Hematopoietic multipotent progenitor cell treated with erythropoietin and hydrocortisone succinate and interleukin-3 and kit ligand, for 15 days (in vitro differentiated cells): ENCODE results near the gene DGKG.

ENCODE experiments used
- DNase-seq: peaks from one replicate; pipeline ENCODE4 v3.0.0-alpha.2; 2015; ENCODE audit warnings: low spot score

DGKG gene

DNA sequence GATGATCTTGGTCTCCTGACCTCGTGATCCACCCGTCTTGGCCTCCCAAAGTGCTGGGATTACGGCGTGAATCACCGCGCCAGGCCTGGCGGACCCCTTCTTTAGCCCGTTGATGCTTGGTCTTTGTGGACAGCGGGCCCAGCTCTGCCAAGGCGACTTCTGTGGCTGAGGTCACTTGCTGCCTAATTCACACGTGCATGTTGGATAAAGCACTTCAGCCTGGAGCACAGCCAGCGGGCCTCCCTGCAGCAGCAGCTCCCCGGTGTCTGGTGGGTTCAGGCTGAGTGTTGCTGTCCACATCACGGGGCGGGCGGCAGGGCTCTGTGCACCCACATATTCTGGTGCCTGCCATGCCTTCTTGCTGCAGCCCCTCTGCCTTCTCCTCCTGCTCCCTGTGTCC is 88.4 kb downstream of the DGKG start:
- no peak for DNase-seq

DNA sequence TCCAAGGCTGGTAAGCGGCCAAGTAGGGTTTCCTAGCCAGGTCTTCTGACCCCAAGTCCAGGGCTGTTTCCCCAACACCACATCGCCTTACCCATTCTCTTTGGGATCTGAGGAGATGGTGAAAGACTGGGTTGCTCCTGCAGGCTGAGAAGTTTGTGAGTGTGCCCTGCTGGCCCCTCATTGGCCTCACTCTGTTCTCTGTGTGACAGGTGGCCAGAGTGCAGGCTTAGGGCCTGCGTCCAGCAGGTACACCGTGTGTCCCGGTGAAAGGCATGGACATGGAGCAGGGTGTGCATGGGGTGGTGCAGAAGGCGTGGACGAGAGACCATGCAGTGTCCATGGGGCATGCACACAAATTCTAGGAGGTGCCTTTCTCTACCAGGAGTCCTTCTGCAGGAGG is 91.3 kb downstream of the DGKG start:
- DNase-seq, result no peak

DNA sequence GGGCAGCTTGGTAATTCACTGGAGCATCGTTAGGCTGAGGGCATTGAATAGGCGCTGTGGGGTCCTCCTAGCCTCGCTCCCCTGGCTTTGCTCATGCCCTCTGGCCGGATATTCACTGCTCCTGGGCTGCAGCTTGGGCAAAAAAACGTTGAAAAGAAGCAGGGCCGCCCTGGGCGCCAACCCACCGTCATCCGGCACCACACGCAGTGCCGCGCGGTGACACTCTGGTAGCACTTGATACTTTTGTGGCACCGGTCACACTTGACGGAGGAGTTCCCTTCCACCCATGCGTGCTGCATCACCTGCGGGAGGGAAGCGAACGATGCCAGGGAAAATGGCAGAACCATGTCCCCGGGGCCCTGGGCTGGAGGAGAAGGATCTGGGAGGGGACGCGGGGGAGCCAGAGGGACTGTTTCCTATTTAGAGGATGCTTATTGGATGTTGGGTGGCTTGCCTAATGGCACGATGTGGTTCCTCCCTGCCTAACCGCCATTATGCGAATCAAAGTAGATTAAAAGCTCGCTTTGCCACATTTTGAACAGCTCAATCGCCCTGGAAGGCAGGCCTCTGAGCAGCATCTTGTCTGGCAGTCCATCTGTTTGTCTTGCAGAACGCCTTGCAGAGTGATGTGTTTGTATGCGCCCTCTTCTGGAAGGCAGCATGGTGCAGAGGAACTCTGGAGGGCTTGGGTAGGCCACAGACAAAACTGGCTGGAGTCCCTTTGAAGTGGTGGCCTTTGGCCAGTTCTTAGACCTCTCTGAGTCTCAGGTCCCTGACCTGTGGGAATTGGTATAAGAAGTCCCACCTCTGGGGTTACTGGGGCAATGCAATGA is 93.2 kb downstream of the DGKG start:
- no peak for DNase-seq

DNA sequence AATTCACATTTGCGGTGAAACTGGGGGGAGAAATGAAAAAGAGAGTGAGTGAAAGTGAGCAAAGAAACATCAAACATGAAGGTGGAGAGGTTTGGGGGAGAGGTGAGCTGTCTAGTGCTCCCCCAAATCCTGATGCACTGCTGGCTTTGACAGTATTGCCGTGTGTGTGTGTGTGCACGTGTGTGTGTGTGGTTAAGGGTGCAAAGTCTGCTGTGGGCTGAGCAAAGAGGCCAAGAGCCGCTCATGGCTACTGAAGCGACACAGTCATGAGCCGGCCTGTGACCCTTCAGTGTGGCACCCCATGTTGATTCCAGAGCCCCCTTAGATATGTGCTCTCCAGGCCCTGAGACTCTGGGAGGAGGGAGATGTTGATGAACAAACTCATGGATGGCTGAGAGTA is 94.3 kb downstream of the DGKG start:
- DNase-seq, result no peak

DNA sequence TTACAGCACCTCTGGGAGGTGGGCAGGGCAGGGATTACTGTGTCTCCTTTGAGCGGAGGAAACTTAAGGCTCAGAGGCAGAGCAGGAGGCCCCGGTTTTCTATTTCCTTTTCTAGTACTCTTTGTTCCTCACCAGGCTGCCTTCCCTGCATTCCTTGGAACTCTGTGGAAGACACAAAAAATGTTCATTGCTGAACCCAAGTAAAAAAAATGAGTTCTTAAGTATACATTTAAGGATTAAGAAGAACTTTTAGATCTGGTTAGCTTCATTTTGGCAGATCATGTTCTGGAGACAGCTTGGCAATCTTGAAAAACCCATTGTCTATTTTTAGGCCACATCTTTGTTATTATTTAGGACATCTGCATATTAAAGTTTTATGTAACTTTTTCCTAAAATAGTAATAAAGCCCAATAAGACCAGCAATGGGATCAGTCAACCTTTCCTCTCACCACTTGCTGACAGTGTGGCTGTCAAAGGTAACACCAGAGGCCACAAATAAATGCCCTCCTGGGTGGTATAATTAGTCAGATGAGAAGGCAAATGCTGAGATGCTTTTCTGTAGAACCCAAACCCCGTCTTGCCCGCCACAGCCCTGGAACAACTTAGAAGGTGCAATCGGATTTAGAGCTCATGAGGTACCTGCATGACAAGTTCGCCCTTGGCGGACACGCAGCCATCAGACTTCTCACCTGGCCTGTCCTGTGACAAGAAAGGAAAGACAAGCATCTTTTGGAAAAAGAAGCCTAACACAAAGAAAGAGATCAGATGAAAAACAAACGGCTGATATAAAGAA is 97.2 kb downstream of the DGKG start:
- no peak for DNase-seq

DNA sequence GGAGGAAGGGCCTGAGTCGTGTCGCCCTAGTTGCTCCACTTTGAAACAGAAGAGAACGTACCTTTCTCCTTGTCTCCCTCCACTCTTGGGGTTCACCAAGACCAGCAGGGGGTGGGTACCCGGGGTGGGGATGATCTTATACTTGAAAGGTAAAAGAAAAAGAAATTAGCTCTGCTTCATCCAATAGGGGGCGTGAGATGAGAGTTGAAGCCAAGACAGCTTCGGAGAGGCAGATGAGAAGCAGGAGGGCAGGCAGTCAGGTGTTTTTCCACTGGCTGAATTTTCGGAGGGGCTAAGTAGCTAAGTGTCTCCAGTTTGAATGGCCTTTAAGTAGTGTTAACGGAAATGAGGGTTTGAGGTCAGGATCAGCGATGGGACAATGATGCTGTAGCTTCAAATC is 100.4 kb downstream of the DGKG start:
- no peak for DNase-seq

DNA sequence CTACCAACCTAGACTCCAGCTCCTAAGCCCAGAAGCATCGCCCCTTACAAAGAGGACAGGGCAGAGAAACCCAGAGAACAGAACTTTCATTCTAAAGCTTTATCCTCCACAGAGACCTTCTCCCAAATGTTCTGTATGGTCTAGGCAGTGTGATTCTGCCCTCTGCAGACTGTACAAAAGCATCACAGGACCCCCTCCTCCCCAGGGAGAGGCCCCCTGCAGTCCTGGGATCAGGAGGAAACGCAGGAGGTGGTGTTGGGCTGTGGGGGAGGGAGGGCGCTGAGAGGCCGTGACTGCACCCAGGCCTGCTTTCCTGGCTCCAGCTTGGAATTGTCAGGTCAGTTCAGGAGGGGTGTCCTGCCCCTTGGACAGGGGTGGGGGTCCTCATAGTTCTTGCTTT is 101.3 kb downstream of the DGKG start:
- no peak for DNase-seq

DNA sequence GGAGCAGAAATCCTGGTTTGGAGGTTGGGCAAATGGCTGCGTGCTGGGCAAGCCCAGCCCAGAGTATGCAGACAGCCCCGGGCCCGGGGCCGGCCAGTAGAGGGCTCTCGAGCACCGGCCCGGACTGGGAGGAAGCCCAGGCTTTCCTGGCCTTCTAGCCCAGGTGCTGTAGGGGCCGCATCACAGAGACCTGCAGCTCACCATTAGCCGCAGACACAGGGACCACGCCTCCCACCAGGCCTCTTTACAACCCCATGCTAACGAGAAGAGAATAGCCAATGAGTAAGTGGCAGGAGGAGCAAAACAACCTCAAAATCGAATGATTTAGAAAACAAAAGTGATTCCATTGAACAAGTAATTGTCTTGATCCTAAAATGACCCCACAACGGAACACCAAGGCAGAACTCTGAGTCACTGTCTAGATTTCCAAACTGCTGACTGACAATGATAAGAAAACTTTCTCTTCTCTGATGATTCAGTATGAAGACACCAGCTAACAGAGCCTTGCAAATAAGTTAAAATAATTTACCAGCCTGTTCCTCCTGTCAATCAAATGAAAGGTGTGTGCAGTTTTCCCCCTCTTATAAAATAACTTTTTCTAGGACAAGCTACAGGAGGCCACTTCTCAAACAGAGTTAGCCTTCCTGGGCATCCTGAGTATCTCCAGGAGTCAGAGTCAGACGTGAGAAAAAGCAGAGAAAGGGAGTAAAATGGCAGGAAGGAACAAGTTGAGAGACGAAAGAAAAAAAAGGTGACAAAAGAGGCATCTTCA is 102.2 kb downstream of the DGKG start:
- DNase-seq, result peak; percentile 37

DNA sequence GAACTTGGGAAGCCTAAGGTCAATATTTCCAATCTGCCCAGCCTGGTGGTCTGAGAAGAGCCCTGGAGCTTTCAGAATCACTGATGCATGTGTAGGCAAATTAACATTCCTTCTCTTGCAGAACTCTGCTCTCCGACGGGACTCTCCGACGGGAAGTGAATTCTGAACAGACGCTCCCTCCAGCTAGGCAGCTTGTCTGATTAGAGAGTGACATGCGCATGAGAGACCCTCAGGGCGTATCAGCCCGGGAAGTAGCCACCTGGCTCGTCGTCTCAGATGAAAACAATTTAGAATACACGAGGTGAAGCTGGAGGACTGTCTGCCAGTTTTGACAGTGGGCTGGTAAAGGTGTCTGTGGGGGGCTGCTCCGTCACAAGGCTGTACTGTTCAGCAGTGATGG is 103.1 kb downstream of the DGKG start:
- DNase-seq, result no peak

DNA sequence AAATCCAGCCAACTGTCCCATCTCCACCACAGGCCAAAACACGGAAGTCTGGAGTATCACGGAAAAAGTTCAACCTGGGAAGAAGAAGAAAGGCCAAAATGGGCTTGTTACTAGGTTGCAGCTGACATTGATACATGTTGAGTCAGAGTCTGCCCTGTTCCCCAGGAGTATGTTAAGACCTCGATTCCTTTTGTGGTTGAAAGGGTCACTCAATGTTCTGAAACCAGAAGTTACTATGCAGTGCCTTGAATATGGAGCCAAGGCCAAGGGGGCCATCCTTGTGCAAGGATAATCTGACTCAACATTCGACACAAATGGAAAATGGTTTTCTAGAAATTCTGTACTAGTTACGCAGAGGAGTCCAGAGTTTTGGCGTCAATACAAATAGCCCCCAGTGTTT is 104.2 kb downstream of the DGKG start:
- DNase-seq, result no peak

DNA sequence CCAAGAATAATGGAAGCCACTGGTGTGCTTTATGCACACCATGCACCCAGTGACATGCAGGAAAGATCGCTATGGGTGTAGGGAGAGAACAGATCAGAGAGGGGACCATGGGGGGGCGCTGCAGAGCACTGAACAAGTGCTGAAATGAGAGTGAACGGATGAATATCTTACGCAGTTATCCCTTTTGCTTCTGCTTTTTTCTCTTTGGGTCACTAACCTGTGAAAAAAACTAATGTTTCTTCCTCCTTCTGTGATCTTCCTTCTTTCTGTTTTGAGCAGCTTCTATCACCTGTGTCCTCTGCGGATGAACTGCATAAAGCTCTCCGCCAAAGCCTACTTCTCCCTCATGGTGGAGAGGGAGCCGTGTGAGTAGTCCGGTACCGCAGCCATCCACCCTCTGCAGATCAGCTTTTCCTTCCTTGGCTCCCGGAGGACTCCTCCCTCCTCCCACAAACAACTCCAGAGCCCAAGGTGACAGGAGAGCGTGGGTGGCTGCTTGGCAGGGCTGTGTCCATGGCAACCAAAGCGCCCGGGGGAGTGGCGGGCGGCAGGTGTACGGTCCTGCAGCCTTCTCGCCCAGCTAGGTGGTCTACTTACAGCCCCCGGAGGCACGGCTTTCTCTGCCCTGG is 106.2 kb downstream of the DGKG start:
- DNase-seq, result no peak

DNA sequence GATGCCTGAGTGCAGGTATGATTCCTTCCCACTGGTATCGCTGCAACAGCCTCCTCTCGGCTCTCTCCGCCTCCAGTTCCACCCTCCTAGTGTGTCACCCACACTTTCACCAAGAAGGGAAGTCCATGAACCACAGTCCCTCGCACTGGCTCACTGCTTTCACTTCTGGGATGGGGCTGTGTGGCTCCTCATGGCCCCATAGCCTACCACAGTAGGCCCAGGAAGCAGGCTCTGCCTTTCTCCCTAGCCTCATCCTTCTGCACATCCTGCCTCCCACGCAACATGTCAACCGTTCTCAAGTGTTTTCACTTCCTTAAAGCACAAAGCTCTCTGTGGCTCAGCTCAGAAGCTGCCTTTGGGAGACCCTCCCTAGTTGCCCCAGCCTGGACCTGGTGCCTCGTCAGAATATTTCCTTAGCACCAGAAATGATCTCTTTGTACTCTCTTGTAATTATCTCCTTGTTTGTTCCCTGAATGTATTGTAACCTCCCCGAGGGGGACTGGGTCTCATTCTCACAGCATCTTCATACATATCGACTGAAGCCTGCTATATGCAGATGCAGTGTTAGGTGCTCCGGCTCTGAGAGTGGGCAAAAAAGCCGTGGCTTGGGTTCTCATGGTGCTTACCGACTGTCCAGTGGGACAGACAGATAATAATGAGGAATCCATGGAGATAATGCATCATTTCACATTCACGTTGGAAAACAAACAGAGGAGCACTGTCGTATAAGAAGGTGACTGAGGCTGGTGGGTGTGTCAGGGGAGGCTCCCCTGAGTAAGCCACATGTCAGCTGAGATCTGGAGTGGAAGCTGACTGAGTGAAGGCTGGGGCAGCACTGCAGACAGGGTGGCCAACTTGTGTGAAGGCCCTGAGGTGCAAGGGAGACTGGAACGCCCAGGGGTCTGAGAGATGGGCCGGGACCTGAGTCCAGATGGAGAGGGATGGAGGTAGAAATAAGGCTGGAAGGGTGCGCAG is 107.1 kb downstream of the DGKG start:
- DNase-seq, result no peak

DNA sequence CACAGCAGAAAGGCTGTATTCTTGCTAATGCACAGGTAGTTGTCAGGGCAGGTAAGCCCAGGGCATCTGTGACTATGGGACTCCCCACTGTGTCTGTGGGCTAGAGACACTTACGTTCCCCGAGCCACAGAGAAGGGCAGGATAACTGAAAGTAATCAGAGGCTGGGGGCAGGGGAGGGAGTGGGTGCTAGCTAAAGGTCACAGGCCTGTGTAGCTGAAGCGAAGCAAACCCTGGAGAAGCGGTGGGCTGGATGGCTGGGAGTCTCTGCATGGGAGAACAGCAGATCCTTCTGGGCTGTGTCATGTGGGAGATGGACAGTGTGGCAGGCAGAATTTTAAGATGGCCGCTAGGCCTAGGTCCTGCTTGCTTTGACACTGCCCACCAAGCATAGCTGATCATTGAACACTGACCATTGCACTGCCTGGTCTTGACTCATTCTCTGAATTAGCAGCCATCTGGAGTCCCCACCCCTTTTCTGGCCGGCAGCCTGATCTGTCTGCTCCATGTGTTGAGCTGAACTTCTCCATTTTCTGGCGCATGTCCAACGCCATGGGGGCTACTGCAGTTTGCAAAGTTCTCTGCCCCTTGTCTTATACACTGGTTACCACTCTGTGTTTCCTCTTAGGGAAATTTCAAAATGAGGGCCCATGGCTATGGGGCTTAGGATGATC is 110.0 kb downstream of the DGKG start:
- DNase-seq, result peak; percentile 61

DNA sequence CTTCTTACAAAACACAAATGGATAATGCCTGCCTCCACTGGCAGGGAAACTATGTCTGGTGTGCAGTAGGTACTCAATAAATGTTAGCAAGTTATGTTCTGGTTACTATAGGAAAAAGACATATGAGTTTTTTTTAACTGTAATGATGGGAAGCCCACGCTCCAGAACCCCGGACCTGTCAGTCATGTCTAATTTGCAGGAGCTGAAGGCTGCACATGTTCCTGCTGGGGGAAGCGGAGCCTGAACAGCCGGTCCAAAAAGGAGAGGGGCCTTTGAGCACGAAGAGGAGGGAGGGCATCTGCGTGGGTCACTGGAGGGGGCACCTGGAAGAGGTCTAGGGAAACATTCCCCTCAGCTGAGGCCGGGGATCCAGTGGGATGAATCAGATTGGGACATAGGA is 113.2 kb downstream of the DGKG start:
- DNase-seq, result no peak

DNA sequence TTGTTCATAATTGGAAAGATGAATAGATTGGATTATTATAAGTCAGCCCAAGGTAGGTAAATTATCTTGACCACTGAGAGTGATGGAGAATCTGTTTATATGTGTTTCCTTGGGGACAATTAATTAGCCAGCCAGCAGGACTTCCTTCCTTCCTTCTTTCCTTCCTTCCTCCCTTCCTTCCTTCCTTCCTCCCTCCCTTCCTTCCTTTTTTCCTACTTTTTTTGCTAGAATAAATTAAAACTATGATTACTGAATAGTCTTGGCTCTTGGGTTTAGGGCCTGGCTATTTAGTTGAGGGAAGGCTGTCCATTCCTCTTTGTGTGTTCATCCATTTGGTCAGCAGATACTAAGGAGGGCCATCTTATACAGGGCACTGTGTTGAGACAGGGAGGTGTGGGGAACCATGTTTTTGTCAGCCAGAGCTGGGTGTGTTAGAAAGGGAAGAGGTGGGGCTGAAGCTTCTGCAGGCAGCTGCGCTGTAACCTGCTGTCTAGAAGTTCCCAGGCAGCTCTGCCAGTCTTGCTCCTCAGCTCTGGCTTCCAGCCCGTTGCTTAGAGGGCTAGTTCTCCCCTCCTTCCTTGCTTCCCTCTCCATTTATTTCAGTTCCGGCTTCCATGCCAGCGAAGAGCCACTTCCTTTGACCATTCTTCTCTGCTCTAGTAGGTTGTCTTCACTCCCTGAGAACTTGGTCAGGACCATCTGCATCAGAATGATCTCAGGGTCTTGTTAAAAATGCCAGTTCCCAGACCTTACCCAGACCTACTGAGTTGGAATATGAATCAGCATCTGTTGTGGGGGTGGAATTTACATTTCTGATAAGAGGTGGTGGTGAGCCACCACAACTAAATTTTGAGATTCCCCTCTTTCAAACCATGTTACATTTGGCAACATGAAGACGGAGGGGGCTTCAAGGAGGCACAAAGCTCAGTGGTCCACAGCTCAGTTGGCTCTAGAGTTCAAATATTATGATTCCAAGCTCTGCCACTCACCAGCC is 113.9 kb downstream of the DGKG start:
- DNase-seq, result no peak

DNA sequence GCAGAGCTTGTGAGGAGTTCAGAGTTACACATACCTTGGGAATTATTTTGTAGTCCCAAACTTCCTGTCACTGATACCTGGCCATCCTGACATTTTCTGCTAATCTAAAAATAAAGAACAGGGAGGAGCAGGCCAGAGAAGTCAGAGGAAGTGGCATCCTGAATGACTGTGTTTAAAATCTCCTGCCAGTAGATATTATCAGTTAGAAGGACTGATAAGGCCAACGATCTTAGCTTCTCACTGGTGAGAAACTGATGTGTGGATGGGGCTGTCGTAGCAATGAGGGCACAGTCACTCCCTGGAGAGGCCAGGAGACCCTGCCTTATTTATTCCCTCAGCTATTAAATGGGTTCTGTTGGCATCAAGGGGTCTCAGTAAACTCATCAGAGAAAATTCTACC is 115.1 kb downstream of the DGKG start:
- DNase-seq, result no peak

DNA sequence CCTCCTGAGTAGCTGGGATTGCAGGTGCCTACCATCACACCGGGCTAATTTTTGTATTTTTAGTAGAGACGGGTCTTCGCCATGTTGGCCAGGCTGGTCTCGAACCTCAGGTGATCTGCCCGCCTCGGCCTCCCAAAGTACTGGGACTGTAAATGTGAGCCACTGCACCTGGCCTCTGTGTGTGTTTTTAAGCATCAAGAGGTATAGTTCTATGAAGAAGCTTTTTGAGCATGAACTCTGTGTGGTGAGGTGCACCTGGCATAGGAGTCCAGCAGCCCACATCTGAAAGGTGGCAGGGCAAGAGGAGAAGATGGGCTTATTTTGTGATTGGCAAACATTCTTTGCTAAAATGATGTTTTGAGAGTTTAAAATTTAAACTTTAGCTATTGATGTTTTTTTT is 118.0 kb downstream of the DGKG start:
- DNase-seq, result no peak

DNA sequence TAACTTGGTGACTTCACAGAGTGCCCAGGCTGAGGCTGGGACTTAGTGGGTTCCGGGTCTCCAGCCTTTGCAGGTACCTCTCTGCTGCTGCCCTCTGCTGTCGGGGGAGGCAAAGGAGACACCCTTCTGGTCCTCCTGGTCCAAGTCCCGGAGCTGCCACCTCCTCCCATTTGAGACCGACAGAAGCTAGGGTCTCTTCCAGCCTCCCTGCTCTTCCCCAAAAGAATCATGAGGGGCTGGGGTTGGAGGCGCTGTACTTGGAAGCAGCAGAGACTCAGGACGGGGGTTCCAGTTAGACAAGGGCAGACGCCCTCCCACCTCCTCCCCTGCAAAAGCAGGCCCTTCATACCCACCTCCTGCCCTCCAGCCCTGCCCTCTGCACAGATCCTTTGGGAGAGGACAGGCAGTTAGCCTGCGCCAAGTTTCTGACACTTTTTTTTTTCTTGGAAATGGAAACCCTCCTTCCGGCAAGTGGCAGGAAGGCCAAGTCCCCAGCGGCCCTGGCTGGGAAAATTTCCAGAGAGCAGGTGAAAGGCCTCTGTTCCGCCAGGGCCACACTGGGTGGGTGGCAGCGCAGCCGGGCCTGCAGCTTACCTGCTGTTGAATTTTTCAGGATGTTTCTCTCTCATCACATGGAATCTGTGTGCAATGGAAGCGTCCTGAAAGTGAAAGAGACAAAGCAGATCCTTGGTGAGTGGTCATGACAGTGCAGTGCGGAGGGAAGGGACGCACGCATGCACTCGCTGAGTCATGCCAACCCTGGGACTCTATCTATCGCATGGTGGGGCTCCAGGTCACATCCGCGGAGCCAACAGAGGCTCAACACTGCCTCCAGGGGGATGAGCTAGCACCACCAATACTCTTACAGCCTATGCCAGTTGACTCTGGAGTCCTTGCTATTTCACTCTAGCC is 119.9 kb downstream of the DGKG start:
- DNase-seq, result peak; percentile 88
